ENCODE data around the gene DPP4. TPM values are rescaled to one million over a fixed set of nuclear protein-coding genes. Genes with fewer than 3 reads are reported as not detected.

The DPP4 gene
- total and polyA plus RNA-seq, 11 donors: 3.4 to 16.1 (median 7.4) TPM

DNA sequence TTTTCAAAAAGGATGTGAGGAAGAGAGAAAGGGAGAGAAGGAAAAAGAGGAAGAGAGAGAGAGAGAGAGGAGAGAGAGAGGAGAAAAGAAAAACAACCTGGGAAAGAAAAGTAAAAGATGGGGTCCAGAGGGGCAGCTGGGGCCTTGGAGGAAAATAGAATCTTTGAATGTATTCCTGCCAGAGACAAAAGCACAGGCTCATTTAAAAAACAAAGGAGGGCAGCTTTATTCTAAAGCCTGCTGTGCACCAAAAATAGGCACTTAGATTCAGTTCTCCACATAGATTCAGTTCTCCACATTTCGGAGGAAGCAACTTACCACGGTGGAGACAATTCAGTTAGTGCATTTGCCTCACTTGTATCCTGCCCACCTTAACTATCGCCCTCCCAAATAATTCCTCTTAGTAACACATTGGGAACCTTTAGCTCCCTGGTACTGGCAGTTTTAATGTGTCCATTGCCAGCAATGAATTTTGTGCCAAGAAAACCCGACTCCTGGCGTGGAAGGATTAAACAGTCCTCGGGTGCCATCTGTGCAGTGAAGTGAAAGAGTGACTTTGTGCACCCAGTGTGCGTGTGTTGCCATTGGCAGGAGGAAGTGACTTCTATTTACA lies 71.3 kb downstream of the DPP4 start:
- Histone ChIP-seq H3K4me3 (no peak overlapping the region), H3K27ac (no peak overlapping the region), H3K9me3 (no peaks in the 10 kb centered on the region), H3K4me1 (no peaks in the 10 kb centered on the region), H3K36me3 (peaks cover 0 to 23% (median 2%) of the 10 kb centered on the region in 9 donors), H3K27me3 (no peaks in the 10 kb centered on the region)
- DNase-seq (no peak), ATAC-seq (no peak)
- TF ChIP-seq POLR2A (IDR thresholded peaks at IDR 0.05): no peak
- TF ChIP-seq, protein P1, sequence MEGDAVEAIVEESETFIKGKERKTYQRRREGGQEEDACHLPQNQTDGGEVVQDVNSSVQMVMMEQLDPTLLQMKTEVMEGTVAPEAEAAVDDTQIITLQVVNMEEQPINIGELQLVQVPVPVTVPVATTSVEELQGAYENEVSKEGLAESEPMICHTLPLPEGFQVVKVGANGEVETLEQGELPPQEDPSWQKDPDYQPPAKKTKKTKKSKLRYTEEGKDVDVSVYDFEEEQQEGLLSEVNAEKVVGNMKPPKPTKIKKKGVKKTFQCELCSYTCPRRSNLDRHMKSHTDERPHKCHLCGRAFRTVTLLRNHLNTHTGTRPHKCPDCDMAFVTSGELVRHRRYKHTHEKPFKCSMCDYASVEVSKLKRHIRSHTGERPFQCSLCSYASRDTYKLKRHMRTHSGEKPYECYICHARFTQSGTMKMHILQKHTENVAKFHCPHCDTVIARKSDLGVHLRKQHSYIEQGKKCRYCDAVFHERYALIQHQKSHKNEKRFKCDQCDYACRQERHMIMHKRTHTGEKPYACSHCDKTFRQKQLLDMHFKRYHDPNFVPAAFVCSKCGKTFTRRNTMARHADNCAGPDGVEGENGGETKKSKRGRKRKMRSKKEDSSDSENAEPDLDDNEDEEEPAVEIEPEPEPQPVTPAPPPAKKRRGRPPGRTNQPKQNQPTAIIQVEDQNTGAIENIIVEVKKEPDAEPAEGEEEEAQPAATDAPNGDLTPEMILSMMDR (IDR thresholded peaks at IDR 0.05): no peak
- 73 to 81% (median 78%) methylated on average over 7 of the region's 7 CpGs for WGBS, 4 donors
- intact Hi-C loops (cut with DNase I): loop anchor here in 5 of 10 donors (10.0 kb wide), 2 partner anchors 292 to 302 kb away; no protein-coding TSS in a partner anchor

DNA sequence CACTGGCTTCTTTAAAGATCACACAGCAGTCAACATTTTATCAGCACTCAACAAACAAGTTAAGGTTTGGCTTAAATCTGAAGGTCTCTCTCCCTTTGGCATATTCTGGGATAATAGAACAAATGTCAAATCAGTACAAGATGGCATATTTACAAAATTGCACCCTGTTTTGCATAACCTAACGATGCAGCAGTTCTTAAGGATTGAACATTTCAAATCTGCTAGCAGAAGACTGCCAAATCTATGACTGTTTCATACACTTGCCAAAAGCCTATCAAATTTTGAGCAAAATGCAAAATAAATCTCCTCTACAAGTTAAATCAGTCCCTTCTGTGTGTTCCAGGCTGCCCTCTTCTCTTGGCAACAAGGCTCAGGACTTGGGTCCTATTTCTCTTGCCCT lies 73.6 kb downstream of the DPP4 start:
- WGBS, 4 donors: 80 to 87% (median 84%) methylated on average over 1 of the region's 1 CpG
- intact Hi-C loops (cut with DNase I): loop anchor here in 5 of 10 donors (10.0 kb wide), 2 partner anchors 294 to 304 kb away; no protein-coding TSS in a partner anchor
- ATAC-seq: no peak

DNA sequence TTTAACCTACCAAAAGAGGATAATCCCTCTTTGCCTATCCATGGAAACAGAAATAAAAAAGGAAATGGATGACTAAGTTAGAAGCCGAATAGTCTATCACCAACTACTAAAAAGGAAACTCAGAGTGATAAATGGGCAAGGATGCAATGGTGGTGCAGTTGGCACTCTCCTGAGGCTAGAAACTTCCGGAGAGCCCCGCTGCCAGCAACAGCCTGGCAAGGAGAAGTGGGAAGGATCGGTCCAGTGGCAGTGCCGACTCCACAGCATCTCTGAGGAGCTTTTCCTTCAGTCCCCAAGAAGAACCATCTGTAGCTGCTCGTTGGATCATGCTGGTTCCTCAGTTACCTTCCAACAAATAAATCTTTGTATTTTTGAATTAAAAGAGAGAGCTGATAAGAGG lies 74.7 kb downstream of the DPP4 start:
- Histone ChIP-seq H3K4me3 (no peak overlapping the region), H3K4me1 (peaks cover 0 to 14% (median 0%) of the 10 kb centered on the region in 12 donors), H3K36me3 (peaks cover 0 to 16% (median 0%) of the 10 kb centered on the region in 9 donors), H3K27ac (no peak overlapping the region), H3K9me3 (no peaks in the 10 kb centered on the region), H3K27me3 (no peaks in the 10 kb centered on the region)
- DNase-seq (no peak), ATAC-seq (no peak)
- intact Hi-C loops (cut with DNase I): no loop called here
- no peak for TF ChIP-seq POLR2A (IDR thresholded peaks at IDR 0.05)
- TF ChIP-seq, protein P1 (IDR thresholded peaks at IDR 0.05): no peak
- 69 to 87% (median 76%) methylated on average over 6 of the region's 6 CpGs for WGBS, 4 donors

More for the DNA sequence above, 73.6 kb downstream of the DPP4 start:
- H3K36me3 ChIP-seq: peaks cover 0 to 18% (median 2%) of the 10 kb centered on the region in 9 donors
- TF ChIP-seq, protein P1 (IDR thresholded peaks at IDR 0.05): peak in 1 of 12 donors; percentile 0
- no peak for TF ChIP-seq POLR2A (IDR thresholded peaks at IDR 0.05)
- H3K4me1 ChIP-seq: peaks cover 0 to 3% (median 0%) of the 10 kb centered on the region in 12 donors
- DNase-seq: no peak
- H3K4me3 ChIP-seq: no peak overlapping the region
- no peaks in the 10 kb centered on the region for H3K9me3 ChIP-seq
- H3K27ac ChIP-seq: no peak overlapping the region
- no peaks in the 10 kb centered on the region for H3K27me3 ChIP-seq

DNA sequence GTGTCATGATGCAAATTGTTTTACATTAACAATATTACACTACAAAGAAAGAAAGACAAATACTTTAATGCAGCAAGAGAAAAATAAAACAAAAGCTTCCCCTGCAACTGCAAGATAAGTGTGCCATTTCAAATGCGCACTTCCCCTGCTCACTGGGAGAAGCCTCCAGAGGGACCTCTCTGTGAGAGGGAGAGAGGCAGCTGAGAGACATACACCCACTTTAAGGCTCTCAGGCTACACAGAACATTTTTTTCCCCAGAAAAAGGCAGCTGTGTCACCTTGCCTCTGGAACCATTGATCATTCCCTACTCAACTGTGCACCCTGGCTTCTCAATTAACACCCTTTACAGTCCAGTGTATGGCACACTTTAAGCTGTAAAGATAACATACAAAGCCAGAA lies 75.2 kb downstream of the DPP4 start:
- DNase-seq: no peak
- H3K27ac ChIP-seq: no peak overlapping the region
- intact Hi-C loops (cut with DNase I): no loop called here
- peaks cover 0 to 15% (median 0%) of the 10 kb centered on the region in 12 donors for H3K4me1 ChIP-seq
- ATAC-seq: no peak
- H3K4me3 ChIP-seq: no peak overlapping the region
- 69 to 96% (median 91%) methylated on average over 1 of the region's 1 CpG for WGBS, 4 donors
- no peaks in the 10 kb centered on the region for H3K9me3 ChIP-seq
- no peaks in the 10 kb centered on the region for H3K27me3 ChIP-seq
- TF ChIP-seq POLR2A (IDR thresholded peaks at IDR 0.05): no peak
- TF ChIP-seq, protein P1 (IDR thresholded peaks at IDR 0.05): no peak
- peaks cover 0 to 16% (median 0%) of the 10 kb centered on the region in 9 donors for H3K36me3 ChIP-seq
